OCI-LY3 (cell line): ENCODE results near the gene ATP6V0A1.
"Not testable (repeated sequence)": the region's sequence is repeated elsewhere in the genome, so short reads cannot be mapped to it uniquely, and the experiment has no call there.

Experiments
- H2AFZ ChIP-seq: fragments of 200-600, 300-600 bp; shearing (Covaris generic); 2 replicates; pipeline ENCODE4 v1.6.0; 2014; ENCODE audit warnings: antibody characterized with exemption, low read depth, low read length
- H3K27ac ChIP-seq: fragments of 200-600, 300-600 bp; sonication (generic); 2 replicates; pipeline ENCODE4 v1.5.1; 2014; ENCODE audit warnings: mild to moderate bottlenecking, low read length, moderate library complexity, mixed read lengths
- H3K27me3 ChIP-seq: fragments of 200-600, 300-600 bp; sonication (generic); 2 replicates; pipeline ENCODE4 v1.6.1; 2014; ENCODE audit warnings: low read depth, low read length, mixed read lengths
- H3K36me3 ChIP-seq: fragments of 200-600, 300-600 bp; sonication (generic); replicated peaks from 2 replicates; pipeline ENCODE3; 2014; ENCODE audit warnings: low read depth, low read length, mixed read lengths
- H3K4me1 ChIP-seq: fragments of 300-600, 200-600 bp; sonication (generic); 2 replicates; pipeline ENCODE4 v1.6.1; 2014; ENCODE audit warnings: low read length, mixed read lengths
- H3K4me2 ChIP-seq: fragments of 200-600, 300-600 bp; sonication (generic); 2 replicates; pipeline ENCODE4 v1.6.1; 2014; ENCODE audit warnings: low read length, mixed read lengths
- H3K4me3 ChIP-seq: fragments of 300-600, 200-600 bp; sonication (generic); 2 replicates; pipeline ENCODE4 v1.5.1; 2014; ENCODE audit warnings: antibody characterized with exemption, mild to moderate bottlenecking, low read length, moderate library complexity
- H3K79me2 ChIP-seq: fragments of 300-600, 200-600 bp; shearing (Covaris generic); 2 replicates; pipeline ENCODE4 v1.6.1; 2014; ENCODE audit warnings: mild to moderate bottlenecking, low read length, mixed read lengths
- H3K9ac ChIP-seq: fragments of 300-600, 200-600 bp; shearing (Covaris generic); 2 replicates; pipeline ENCODE4 v1.6.0; 2014; ENCODE audit warnings: mild to moderate bottlenecking, low read length, moderate library complexity
- H3K9me3 ChIP-seq: fragments of 200-600, 300-600 bp; shearing (Covaris generic); 2 replicates; pipeline ENCODE4 v1.6.1; 2014; ENCODE audit warnings: low read length, mixed read lengths; ENCODE audit not compliant: insufficient read depth
- H4K20me1 ChIP-seq: fragments of 200-600, 300-600 bp; sonication (generic); 2 replicates; pipeline ENCODE4 v1.6.1; 2016; ENCODE audit warnings: low read length, mixed read lengths; ENCODE audit not compliant: insufficient read depth
- CTCF ChIP-seq: fragments of 200-600, 300-600 bp; sonication (generic); IDR thresholded peaks from 2 replicates; pipeline ENCODE4 v1.5.1; 2014; ENCODE audit warnings: antibody characterized with exemption, low read length, low read depth
- EZH2phosphoT487 ChIP-seq: fragments of 200-600 bp; shearing (Covaris generic); IDR thresholded peaks from 2 replicates; pipeline ENCODE4 v1.6.1; 2018; ENCODE audit warnings: antibody characterized with exemption, mixed run types, low read depth

Gene ATP6V0A1

GRCh38 chr17:42541041-42541833, 82.6 kb downstream of the ATP6V0A1 start:
- peaks cover 33% of the 10 kb centered on the region for H3K36me3 ChIP-seq
- H3K27me3 ChIP-seq, result no peaks in the 10 kb centered on the region
- no peak overlapping the region for H3K27ac ChIP-seq
- TF ChIP-seq CTCF (no peak), EZH2phosphoT487 (no peak)
- peaks cover 22% of the 10 kb centered on the region for H3K79me2 ChIP-seq
- peaks cover 13% of the 10 kb centered on the region; the same call in 1 of the 2 replicates for H4K20me1 ChIP-seq
- H3K9me3 ChIP-seq, result no peaks in the 10 kb centered on the region
- H3K9ac ChIP-seq, result no peak overlapping the region
- H3K4me3 ChIP-seq, result no peak overlapping the region
- no peak overlapping the region for H3K4me2 ChIP-seq
- peaks cover 14% of the 10 kb centered on the region for H3K4me1 ChIP-seq
- no peak overlapping the region for H2AFZ ChIP-seq

GRCh38 chr17:42543190-42544079, 84.8 kb downstream of the ATP6V0A1 start:
- no peak for TF ChIP-seq EZH2phosphoT487
- no peak for TF ChIP-seq CTCF
- H3K4me1 ChIP-seq, result no peaks in the 10 kb centered on the region
- peaks cover 27% of the 10 kb centered on the region for H3K36me3 ChIP-seq

GRCh38 chr17:42544874-42545283, 86.2 kb downstream of the ATP6V0A1 start:
- H3K36me3 ChIP-seq, result peaks cover 18% of the 10 kb centered on the region
- no peak overlapping the region for H3K4me3 ChIP-seq
- no peaks in the 10 kb centered on the region for H3K79me2 ChIP-seq
- no peaks in the 10 kb centered on the region for H4K20me1 ChIP-seq
- H3K27ac ChIP-seq, result no peak overlapping the region
- H3K9ac ChIP-seq, result no peak overlapping the region
- H3K4me1 ChIP-seq, result no peaks in the 10 kb centered on the region
- TF ChIP-seq CTCF (no peak), EZH2phosphoT487 (no peak)
- H3K4me2 ChIP-seq, result no peak overlapping the region
- H3K9me3 ChIP-seq, result no peaks in the 10 kb centered on the region
- H2AFZ ChIP-seq, result no peak overlapping the region
- no peaks in the 10 kb centered on the region for H3K27me3 ChIP-seq

More at GRCh38 chr17:42543190-42544079, 84.8 kb downstream of the ATP6V0A1 start:
- H3K4me2 ChIP-seq, result no peak overlapping the region
- H2AFZ ChIP-seq, result no peak overlapping the region
- H3K27ac ChIP-seq, result no peak overlapping the region
- H3K4me3 ChIP-seq, result no peak overlapping the region
- H4K20me1 ChIP-seq, result no peaks in the 10 kb centered on the region; the same call in 1 of the 2 replicates
- H3K9ac ChIP-seq, result no peak overlapping the region
- no peaks in the 10 kb centered on the region for H3K9me3 ChIP-seq
- no peaks in the 10 kb centered on the region for H3K27me3 ChIP-seq
- no peaks in the 10 kb centered on the region for H3K79me2 ChIP-seq

GRCh38 chr17:42545755-42546505, 87.3 kb downstream of the ATP6V0A1 start:
- H3K4me1 ChIP-seq, H3K27ac ChIP-seq: not testable (repeated sequence)

More at GRCh38 chr17:42545755-42546505, 87.3 kb downstream of the ATP6V0A1 start:
- not testable (repeated sequence) for H3K79me2 ChIP-seq, H4K20me1 ChIP-seq, H3K9me3 ChIP-seq, H3K9ac ChIP-seq, H3K4me3 ChIP-seq, H3K4me2 ChIP-seq, H2AFZ ChIP-seq, H3K27me3 ChIP-seq
- H3K36me3 ChIP-seq, result peaks cover 15% of the 10 kb centered on the region
